Effector memory CD4-positive, alpha-beta T cell (primary cell): ENCODE data around the gene DPT.

Source experiments
- DNase-seq, 3 donors: peaks; one replicate each; pipeline ENCODE4 v3.0.0-alpha.2; 2020
- H3K27ac ChIP-seq: 2 replicates; pipeline ENCODE4 v1.7.0; 2013; ENCODE audit warnings: mild to moderate bottlenecking, low read length, moderate library complexity; ENCODE audit not compliant: insufficient read depth, poor library complexity, severe bottlenecking
- H3K27me3 ChIP-seq: replicated peaks from 2 replicates; pipeline ENCODE4 v1.7.0; 2013; ENCODE audit warnings: mild to moderate bottlenecking, low read length; ENCODE audit not compliant: insufficient read depth, control insufficient read depth, poor library complexity, severe bottlenecking
- H3K36me3 ChIP-seq: 2 replicates; pipeline ENCODE4 v1.7.0; 2013; ENCODE audit warnings: mild to moderate bottlenecking, low read length, moderate library complexity; ENCODE audit not compliant: control insufficient read depth, insufficient read depth
- H3K4me1 ChIP-seq: 2 replicates; pipeline ENCODE4 v1.7.0; 2013; ENCODE audit warnings: low read length, mild to moderate bottlenecking; ENCODE audit not compliant: control insufficient read depth, insufficient read depth, poor library complexity, severe bottlenecking
- H3K4me3 ChIP-seq: 2 replicates; pipeline ENCODE4 v1.7.0; 2013; ENCODE audit warnings: low read length, low read depth, mild to moderate bottlenecking; ENCODE audit not compliant: insufficient read depth, poor library complexity, severe bottlenecking
- H3K9me3 ChIP-seq: 2 replicates; pipeline ENCODE4 v1.7.0; 2013; ENCODE audit warnings: mild to moderate bottlenecking, low read length, moderate library complexity; ENCODE audit not compliant: control insufficient read depth

Gene DPT

DNA sequence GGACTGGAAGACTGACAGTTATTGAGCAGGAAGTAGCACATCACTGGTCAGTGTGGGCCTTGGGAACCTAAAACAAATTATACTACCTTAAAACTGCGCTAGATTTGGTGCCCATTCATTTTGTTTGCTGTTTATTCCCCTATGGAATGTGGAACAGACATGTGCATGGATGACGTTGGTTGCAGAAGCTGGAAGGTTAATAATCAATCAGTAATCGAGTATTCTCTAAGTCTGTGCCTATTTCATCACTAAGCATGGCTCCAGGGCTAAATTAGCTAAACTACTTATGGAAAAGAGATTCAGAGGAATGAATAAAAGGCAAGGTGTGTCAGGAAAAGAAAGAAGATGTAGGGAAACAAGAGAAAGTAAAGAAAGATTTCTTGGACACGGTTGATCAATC lies 33.5 kb upstream of the DPT start:
- Histone ChIP-seq H3K9me3 (no peaks in the 10 kb centered on the region), H3K27ac (no peak overlapping the region), H3K36me3 (no peaks in the 10 kb centered on the region), H3K4me3 (no peak overlapping the region), H3K4me1 (no peaks in the 10 kb centered on the region), H3K27me3 (no peaks in the 10 kb centered on the region)
- DNase-seq: no peak

DNA sequence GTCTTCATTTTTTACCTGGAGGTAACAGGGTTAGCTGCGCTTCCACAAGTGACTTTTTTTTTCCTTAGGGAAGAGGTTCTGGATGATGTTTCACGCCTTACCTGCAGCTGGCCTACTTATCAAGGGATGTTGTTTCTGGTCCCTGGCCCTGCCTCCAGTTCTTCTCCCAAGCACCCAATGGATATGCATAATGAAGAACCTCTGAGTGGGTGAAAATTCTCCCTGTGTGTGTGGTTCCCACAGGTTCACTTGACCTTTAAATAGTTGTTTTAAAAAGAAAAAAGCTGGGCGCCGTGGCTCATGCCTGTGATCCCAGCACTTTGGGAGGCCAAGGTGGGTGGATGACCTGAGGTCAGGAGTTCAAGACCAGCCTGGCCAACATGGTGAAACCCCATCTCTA lies 31.8 kb upstream of the DPT start:
- Histone ChIP-seq H3K4me3 (no peak overlapping the region), H3K27ac (no peak overlapping the region), H3K27me3 (no peaks in the 10 kb centered on the region), H3K36me3 (no peaks in the 10 kb centered on the region), H3K4me1 (no peaks in the 10 kb centered on the region), H3K9me3 (no peaks in the 10 kb centered on the region)
- no peak for DNase-seq

DNA sequence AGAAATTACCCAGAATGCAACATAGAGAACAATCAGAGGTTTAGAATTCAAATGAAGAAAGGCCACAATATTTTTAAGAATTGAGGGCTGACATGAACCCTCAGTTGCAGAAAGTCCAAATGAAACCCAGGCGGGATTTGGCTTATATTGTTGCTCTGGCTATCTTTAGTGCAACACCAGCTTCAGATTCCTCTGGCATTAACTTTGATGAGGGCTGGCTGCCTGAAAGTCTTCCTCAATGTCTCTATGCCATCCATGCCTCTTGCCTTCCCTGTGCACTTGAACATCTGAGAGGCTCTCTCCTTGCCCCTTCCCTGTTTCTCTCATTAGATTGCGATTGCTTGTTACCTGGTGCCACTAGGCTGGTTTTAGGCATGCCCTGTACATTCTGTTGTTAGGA lies 31.2 kb upstream of the DPT start:
- no peak overlapping the region for H3K4me3 ChIP-seq
- H3K36me3 ChIP-seq: no peaks in the 10 kb centered on the region
- DNase-seq: no peak
- no peak overlapping the region for H3K27ac ChIP-seq
- no peaks in the 10 kb centered on the region for H3K9me3 ChIP-seq
- H3K4me1 ChIP-seq: no peaks in the 10 kb centered on the region
- H3K27me3 ChIP-seq: no peaks in the 10 kb centered on the region

DNA sequence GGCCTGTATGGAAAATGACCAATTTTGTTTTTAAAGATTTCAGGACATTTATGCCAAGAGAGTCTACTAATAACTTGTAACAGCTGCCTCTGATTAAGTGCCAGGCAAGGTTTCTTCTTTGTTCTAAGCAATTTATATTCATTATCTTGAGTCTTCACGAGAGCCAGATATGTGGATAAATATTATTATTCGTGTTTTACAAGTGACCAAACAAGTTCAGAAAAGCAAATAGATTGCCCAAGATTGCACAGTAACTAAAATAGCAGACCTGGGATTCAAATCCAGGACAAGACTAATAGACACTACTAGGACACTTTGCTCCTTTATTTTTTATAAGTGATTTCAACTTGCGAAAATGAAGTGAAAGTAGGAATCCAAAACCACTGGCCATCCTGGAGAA lies 30.1 kb upstream of the DPT start:
- Histone ChIP-seq H3K9me3 (no peaks in the 10 kb centered on the region), H3K27me3 (no peaks in the 10 kb centered on the region), H3K27ac (no peak overlapping the region), H3K36me3 (no peaks in the 10 kb centered on the region), H3K4me1 (no peaks in the 10 kb centered on the region), H3K4me3 (no peak overlapping the region)
- DNase-seq: no peak

DNA sequence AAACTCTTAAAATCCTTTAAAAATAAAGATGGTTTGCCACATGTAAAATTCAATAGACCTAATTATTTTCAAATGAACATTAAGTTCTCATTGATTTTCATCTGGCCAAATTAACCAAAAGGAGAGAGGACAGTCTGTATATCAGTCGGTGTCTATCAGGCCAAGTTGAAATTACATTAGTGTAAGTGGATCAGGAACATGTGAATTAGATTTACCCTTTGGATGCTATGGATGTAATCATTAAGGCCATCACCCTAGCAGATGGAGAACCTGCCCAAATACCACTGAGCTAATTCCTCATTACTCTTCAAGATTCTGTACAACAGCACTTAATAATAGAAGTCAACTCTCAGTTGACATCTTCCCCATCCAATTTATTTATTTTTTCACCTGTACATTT lies 29.5 kb upstream of the DPT start:
- no peaks in the 10 kb centered on the region for H3K27me3 ChIP-seq

DNA sequence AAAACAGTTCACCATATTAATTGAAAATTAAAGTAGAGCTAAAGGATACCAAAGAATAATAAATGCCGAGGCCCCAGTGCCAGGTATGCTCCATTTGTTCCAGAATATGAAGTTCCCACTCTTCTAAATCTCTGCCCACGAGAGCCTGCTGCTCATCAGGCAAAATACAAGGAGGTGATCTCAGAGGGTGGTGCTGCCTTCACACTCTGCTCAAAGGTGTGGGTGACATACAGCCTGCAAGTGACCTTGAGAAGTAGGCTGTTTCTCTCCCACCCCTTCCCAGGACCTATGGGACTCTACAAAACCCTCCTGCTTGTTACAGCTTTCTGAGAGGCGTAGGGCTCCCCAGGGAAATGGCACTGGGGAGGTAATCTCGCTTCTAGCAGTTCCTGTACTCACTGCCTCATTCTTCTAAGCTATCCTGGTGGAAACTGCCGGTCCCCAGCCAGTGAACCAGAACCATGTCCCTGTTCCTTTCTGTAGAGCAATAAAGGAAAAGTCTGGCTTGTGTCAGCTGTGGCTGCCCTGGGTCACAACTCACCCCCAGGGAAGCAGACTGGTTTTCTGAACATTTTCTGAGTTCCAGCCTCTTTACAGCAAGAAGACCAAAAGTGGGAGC lies 26.9 kb upstream of the DPT start:
- no peak for DNase-seq
- Histone ChIP-seq H3K4me3 (no peak overlapping the region), H3K27me3 (no peaks in the 10 kb centered on the region), H3K36me3 (no peaks in the 10 kb centered on the region), H3K9me3 (no peaks in the 10 kb centered on the region), H3K4me1 (no peaks in the 10 kb centered on the region), H3K27ac (no peak overlapping the region)

More for the DNA sequence above, 29.5 kb upstream of the DPT start:
- Histone ChIP-seq H3K9me3 (no peaks in the 10 kb centered on the region), H3K27ac (no peak overlapping the region), H3K4me1 (no peaks in the 10 kb centered on the region), H3K36me3 (no peaks in the 10 kb centered on the region), H3K4me3 (no peak overlapping the region)
- no peak for DNase-seq

DNA sequence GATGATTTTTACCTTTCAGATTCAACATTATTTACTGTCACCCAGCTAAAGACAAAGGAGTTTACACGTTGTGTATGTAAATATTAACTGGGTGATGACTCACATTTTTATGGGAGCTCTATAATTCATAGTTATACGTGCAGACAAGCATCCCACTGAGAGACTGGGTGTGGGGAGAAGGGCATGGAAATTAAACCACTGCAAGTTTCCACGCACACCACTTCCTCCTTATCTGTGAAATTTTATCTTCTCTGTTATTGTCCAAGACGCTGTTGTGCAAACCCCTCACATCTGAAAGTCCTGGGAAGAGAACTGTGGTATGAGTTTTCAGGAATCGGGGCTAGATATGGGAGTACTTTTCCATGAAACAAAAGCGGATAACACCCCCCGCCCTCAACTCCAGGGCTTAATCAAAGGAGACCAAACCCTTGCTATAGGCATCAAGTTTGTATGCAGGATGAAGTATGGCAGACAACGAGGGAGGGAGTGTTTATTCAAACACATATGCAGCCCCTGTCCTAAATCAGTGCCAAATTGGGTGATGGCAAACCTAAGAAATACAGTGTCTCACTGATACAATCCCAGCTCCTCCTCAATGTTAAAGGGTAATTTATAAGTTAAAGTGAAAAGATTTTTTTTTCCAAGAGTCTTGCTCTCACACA lies 23.3 kb upstream of the DPT start:
- Histone ChIP-seq H3K4me1 (no peaks in the 10 kb centered on the region), H3K4me3 (no peak overlapping the region), H3K27ac (no peak overlapping the region), H3K9me3 (no peaks in the 10 kb centered on the region), H3K27me3 (no peaks in the 10 kb centered on the region), H3K36me3 (no peaks in the 10 kb centered on the region)
- DNase-seq: no peak

DNA sequence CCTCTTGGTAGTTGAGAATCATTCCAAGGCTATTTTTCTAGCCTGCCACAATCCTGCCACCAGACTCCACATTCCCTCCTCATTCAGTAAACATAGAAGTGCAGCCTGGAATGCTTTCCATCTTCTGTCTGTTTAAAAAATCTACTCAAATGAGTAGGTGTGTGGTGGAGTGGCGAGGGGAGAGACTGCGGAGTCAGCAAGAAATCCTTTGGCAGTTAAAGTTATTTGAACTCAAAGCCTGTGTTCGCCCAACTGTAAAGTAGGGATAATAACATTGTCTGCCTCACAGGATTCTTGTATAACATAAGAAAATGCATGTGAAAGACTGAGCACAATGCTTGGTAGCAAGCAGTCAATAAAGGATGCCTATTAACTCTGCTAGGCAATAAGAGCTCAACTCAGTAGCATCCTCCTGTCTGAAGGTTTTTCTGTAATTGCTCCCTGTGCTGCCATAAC lies 22.2 kb upstream of the DPT start:
- no peak overlapping the region for H3K27ac ChIP-seq
- H3K4me1 ChIP-seq: no peaks in the 10 kb centered on the region
- no peaks in the 10 kb centered on the region for H3K27me3 ChIP-seq
- H3K4me3 ChIP-seq: no peak overlapping the region
- no peak for DNase-seq
- H3K9me3 ChIP-seq: no peaks in the 10 kb centered on the region
- no peaks in the 10 kb centered on the region for H3K36me3 ChIP-seq

DNA sequence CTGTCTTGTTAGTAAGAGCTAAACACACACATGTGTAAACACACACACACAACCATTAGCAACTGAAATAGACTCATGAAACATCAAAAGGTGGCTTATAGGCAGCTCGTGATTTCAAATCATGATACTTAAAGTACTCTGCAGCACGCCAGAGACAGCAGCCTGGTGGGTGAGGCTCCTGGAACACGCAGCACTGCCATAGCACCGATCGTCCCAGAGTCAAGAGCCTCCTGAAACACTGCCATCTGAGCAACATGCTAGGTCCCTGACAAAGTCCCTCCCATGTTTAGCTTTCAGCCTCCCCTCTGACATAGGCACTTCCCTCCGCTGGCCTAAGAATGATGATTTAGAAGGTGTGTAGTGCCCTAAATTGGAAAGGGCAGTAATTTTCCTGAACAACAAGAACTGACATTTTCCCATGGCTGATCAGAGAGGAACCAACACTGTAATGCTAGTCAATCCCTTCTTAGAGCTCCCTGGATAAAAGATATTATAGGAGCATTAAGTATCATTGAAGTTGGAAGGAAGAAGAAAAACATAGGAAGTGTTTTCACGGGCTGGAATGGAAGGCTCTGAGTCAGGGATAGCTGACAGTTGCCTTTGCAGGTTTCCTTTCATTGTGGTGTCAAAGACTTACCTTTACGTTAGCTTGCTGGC lies 14.1 kb upstream of the DPT start:
- H3K9me3 ChIP-seq: no peaks in the 10 kb centered on the region
- H3K27ac ChIP-seq: no peak overlapping the region
- no peak overlapping the region for H3K4me3 ChIP-seq
- H3K36me3 ChIP-seq: no peaks in the 10 kb centered on the region
- H3K4me1 ChIP-seq: no peaks in the 10 kb centered on the region
- DNase-seq: no peak
- H3K27me3 ChIP-seq: no peaks in the 10 kb centered on the region

DNA sequence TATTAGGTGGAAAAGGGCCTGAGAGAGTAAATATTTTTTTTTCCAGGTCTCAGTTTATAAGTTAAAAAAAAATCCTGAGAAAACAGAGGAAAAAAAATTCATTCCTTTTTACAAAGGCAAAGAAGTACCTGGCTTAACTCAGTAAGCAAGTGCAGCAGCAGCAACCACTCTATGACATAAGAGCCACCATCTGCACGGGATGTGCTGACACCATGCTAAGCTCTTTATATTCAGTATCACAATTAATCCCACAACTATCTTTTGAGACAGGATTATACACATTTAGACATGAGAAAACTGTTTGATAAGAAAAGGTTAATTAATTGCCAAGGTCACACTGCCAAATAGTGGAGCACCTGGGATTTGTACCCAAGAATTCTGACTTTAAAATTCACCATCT lies 13.4 kb upstream of the DPT start:
- H3K27ac ChIP-seq: no peak overlapping the region
- H3K27me3 ChIP-seq: no peaks in the 10 kb centered on the region
- DNase-seq: no peak
- H3K4me1 ChIP-seq: no peaks in the 10 kb centered on the region
- no peak overlapping the region for H3K4me3 ChIP-seq
- H3K36me3 ChIP-seq: no peaks in the 10 kb centered on the region
- H3K9me3 ChIP-seq: no peaks in the 10 kb centered on the region
